Liver (tissue), 9 donors: ENCODE data around the gene KLF13. TPM values are rescaled to one million over a fixed set of nuclear protein-coding genes. Genes with fewer than 3 reads are reported as not detected.
A peak's percentile ranks its signal among the peaks of the same experiment; 100 is the strongest.

Experiments
- DNase-seq: peaks from one replicate; pipeline ENCODE4 v3.0.0-alpha.2; 2017; ENCODE audit warnings: low spot score
- H3K27ac ChIP-seq, 2 donors: one replicate each; pipeline ENCODE4 v1.7.0; 2013; ENCODE audit warnings: inconsistent platforms in 2 of 2, low read length in 2 of 2, control low read depth in 1 of 2, low read depth in 1 of 2, mild to moderate bottlenecking in 1 of 2
- H3K27me3 ChIP-seq, 4 donors: one replicate each; pipeline versions ENCODE4 v1.6.1 to v1.7.0; 2013; ENCODE audit warnings: low read length in 3 of 4, inconsistent platforms in 1 of 4, mild to moderate bottlenecking in 1 of 4, moderate library complexity in 1 of 4; ENCODE audit not compliant: control insufficient read depth in 4 of 4, insufficient read depth in 4 of 4
- H3K36me3 ChIP-seq, 4 donors: one replicate each; pipeline versions ENCODE4 v1.6.1 to v1.7.0; 2013; ENCODE audit warnings: low read length in 3 of 4, mild to moderate bottlenecking in 3 of 4, low read depth in 1 of 4, moderate library complexity in 1 of 4; ENCODE audit not compliant: control insufficient read depth in 4 of 4, insufficient read depth in 3 of 4
- H3K4me1 ChIP-seq, 4 donors: one replicate each; pipeline versions ENCODE4 v1.6.1 to v1.7.0; 2013; ENCODE audit warnings: low read length in 3 of 4, mild to moderate bottlenecking in 3 of 4, moderate library complexity in 1 of 4; ENCODE audit not compliant: control insufficient read depth in 4 of 4, insufficient read depth in 4 of 4
- H3K4me3 ChIP-seq, 3 donors: one replicate each; pipeline versions ENCODE4 v1.6.1 to v1.7.0; 2013; ENCODE audit warnings: low read length in 3 of 3, control low read depth in 1 of 3, low read depth in 1 of 3, mild to moderate bottlenecking in 1 of 3
- H3K9ac ChIP-seq, 2 donors: one replicate each; pipeline ENCODE4 v1.7.0; 2013; ENCODE audit warnings: low read length in 2 of 2, mild to moderate bottlenecking in 2 of 2, moderate library complexity in 2 of 2, control low read depth in 1 of 2, low read depth in 1 of 2
- H3K9me3 ChIP-seq, 4 donors: one replicate each; pipeline versions ENCODE4 v1.6.1 to v1.7.0; 2013; ENCODE audit warnings: low read length in 3 of 4; ENCODE audit not compliant: control insufficient read depth in 4 of 4
- CTCF ChIP-seq: fragments of 150-350 bp; IDR thresholded peaks from 2 replicates; pipeline ENCODE4 v1.5.1; 2017; ENCODE audit warnings: improper control_type of control experiment, low read depth, low read length; ENCODE audit not compliant: missing input control
- EGR1 ChIP-seq, 2 donors: IDR thresholded peaks; 2 replicates each; pipeline ENCODE4 v1.6.1; 2016 to 2018; ENCODE audit warnings: antibody characterized with exemption in 2 of 2, low read depth in 2 of 2
- FOXA1 ChIP-seq: IDR thresholded peaks from 2 replicates; pipeline ENCODE4 v1.6.1; 2016; ENCODE audit warnings: antibody characterized with exemption
- FOXA2 ChIP-seq: IDR thresholded peaks from 2 replicates; pipeline ENCODE4 v1.6.1; 2016; ENCODE audit warnings: antibody characterized with exemption
- GABPA ChIP-seq, 2 donors: IDR thresholded peaks in 1 of 2; conservative IDR thresholded peaks in 1 of 2; 2 replicates each; pipeline ENCODE4 v1.6.1; 2016; ENCODE audit warnings: antibody characterized with exemption in 2 of 2, mild to moderate bottlenecking in 1 of 2, moderate library complexity in 1 of 2
- HNF4A ChIP-seq, 2 donors: conservative IDR thresholded peaks; 2 replicates each; pipeline ENCODE4 v1.6.1; 2016; ENCODE audit warnings: antibody characterized with exemption in 2 of 2, mild to moderate bottlenecking in 2 of 2
- HNF4G ChIP-seq: IDR thresholded peaks from 2 replicates; pipeline ENCODE4 v1.6.1; 2016; ENCODE audit warnings: antibody characterized with exemption
- JUND ChIP-seq, 2 donors: IDR thresholded peaks; 2 replicates each; pipeline ENCODE4 v1.6.1; 2016; ENCODE audit warnings: antibody characterized with exemption in 2 of 2
- NR2F2 ChIP-seq: IDR thresholded peaks from 2 replicates; pipeline ENCODE4 v1.6.1; 2016; ENCODE audit warnings: antibody characterized with exemption
- RAD21 ChIP-seq, 2 donors: IDR thresholded peaks; 2 replicates each; pipeline ENCODE4 v1.6.1; 2016; ENCODE audit warnings: antibody characterized with exemption in 2 of 2, mild to moderate bottlenecking in 2 of 2
- REST ChIP-seq: IDR thresholded peaks from 2 replicates; pipeline ENCODE4 v1.6.1; 2016; ENCODE audit warnings: antibody characterized with exemption, mild to moderate bottlenecking
- RXRA ChIP-seq, 2 donors: IDR thresholded peaks; 2 replicates each; pipeline ENCODE4 v1.6.1; 2017 to 2018; ENCODE audit warnings: antibody characterized with exemption in 2 of 2, mild to moderate bottlenecking in 1 of 2
- SP1 ChIP-seq: IDR thresholded peaks from 2 replicates; pipeline ENCODE4 v1.6.1; 2018; ENCODE audit warnings: antibody characterized with exemption, mild to moderate bottlenecking
- TAF1 ChIP-seq: conservative IDR thresholded peaks from 2 replicates; pipeline ENCODE4 v1.6.1; 2016; ENCODE audit warnings: antibody characterized with exemption, mild to moderate bottlenecking
- YY1 ChIP-seq: IDR thresholded peaks from 2 replicates; pipeline ENCODE4 v1.6.1; 2016; ENCODE audit warnings: antibody characterized with exemption, mild to moderate bottlenecking
- ZBTB33 ChIP-seq: IDR thresholded peaks from 2 replicates; pipeline ENCODE4 v1.6.1; 2016; ENCODE audit warnings: antibody characterized with exemption
- WGBS: extraction: QIAGEN DNeasy Blood & Tissue Kit; methylation state at CpG from one replicate; pipeline ENCODE4 v1.1.7; 2013; 5-methylcytosine and 5-hydroxymethylcytosine counted together
- polyA plus RNA-seq, 2 donors: library from polyadenylated mRNA; stranded (reverse) in 1 of 2; unstranded in 1 of 2; fragments of 200-250 nt in 1 of 2; fragments of >200 nt in 1 of 2; fragmentation: Nextera tagmentation in 1 of 2; extraction: Ambion mirVana in 1 of 2; gene quantifications; one replicate each; pipeline versions ENCODE4 v1.2.1 to v1.2.3, GENCODE V29; 2013 to 2015
- total RNA-seq, 2 donors: library from RNA; depleted of rRNA; stranded (reverse); fragments of >200 nt; gene quantifications; one replicate each; pipeline ENCODE4 v1.2.3, GENCODE V29; 2014
- TF ChIP-seq, protein P1 (sequence below): IDR thresholded peaks from 2 replicates; pipeline ENCODE4 v1.6.1; 2016; ENCODE audit warnings: antibody characterized with exemption
- TF ChIP-seq, protein P2 (sequence below): IDR thresholded peaks from 2 replicates; pipeline ENCODE4 v1.6.1; 2016; ENCODE audit warnings: antibody characterized with exemption
- donor health status: healthy.
- donor health status: healthy.
- donor health status: healthy.
- donor health status: healthy.
- donor health status: healthy.

Gene KLF13
- total and polyA plus RNA-seq, 4 donors: 17.4 to 77.1 (median 57.5) TPM

DNA sequence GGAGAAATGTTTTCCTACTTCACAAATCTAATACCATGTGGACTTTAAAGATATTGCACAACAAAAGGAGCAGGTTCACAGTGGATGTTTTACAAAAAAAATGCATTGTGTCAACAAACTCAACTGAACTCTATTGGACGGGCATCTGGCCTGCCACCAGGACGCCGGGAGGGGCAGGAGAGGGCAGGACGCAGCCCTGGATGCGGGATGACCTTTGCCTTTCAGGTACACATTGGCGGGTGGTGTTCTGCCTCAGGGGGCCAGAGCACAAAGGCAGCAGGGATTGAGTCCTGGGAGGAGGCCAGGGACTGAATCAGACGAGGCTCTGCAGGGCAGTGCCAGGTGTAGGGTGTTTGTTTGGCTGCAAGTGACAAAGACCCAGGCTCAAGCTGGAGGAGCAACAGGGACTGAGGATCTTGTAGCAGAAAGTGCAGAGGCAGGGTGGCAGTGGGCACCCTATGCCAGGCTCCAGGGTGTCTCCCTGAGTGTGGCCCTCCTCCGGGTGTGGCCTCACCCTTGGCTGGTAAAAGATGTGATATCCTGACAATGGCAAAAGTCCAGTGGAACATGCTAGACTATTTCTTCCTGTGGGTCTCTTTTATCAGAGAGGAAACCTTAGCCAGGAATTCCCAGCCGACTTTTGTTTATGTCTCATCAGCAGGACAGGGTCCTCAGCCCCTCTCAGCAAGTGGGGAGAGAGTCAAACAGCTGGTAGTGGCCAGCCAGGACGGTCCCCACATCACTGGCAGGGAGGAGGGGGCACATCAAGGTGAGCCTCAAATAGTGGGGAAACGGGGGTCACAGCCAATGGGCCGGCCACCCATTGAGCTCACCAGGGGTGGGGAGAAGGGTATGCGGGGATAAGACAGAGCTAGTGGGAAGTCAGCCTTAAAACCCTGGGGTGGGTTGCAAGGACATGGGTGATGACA lies 29.7 kb upstream of the KLF13 start:
- peak; percentile 92 for TF ChIP-seq YY1
- TF ChIP-seq REST: peak; percentile 87
- peak; percentile 94 to 95 for TF ChIP-seq HNF4A (conservative IDR thresholded peaks at IDR 0.05)
- peak; percentile 98 for TF ChIP-seq FOXA1
- peak; percentile 99 to 100 for TF ChIP-seq RXRA (IDR thresholded peaks at IDR 0.05)
- peak in 1 of 2 donors; percentile 66 for TF ChIP-seq GABPA (IDR thresholded peaks at IDR 0.05 in 1 of 2, conservative IDR thresholded peaks at IDR 0.05 in 1 of 2)
- TF ChIP-seq, protein P1, sequence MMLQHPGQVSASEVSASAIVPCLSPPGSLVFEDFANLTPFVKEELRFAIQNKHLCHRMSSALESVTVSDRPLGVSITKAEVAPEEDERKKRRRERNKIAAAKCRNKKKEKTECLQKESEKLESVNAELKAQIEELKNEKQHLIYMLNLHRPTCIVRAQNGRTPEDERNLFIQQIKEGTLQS: no peak
- TF ChIP-seq EGR1 (IDR thresholded peaks at IDR 0.05; ENCODE audit: low read depth in 2 of 2): peak in 1 of 2 donors; percentile 73
- peak; percentile 62 to 87 for TF ChIP-seq JUND (IDR thresholded peaks at IDR 0.05)
- peak; percentile 95 for TF ChIP-seq ZBTB33
- TF ChIP-seq, protein P2, sequence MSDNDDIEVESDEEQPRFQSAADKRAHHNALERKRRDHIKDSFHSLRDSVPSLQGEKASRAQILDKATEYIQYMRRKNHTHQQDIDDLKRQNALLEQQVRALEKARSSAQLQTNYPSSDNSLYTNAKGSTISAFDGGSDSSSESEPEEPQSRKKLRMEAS: peak; percentile 97
- peak; percentile 88 for TF ChIP-seq HNF4G
- peak; percentile 69 to 79 for TF ChIP-seq RAD21 (IDR thresholded peaks at IDR 0.05)
- TF ChIP-seq CTCF: peak; percentile 31
- peak; percentile 99 for TF ChIP-seq SP1
- TF ChIP-seq TAF1: no peak
- TF ChIP-seq FOXA2: peak; percentile 96
- TF ChIP-seq NR2F2: peak; percentile 96
- H3K9ac ChIP-seq: peak overlapping the region in 1 of 2 donors; percentile 57
- peak overlapping the region; percentile 67 to 83 for H3K27ac ChIP-seq
- H3K36me3 ChIP-seq: no peaks in the 10 kb centered on the region
- H3K27me3 ChIP-seq: no peaks in the 10 kb centered on the region
- DNase-seq: peak; percentile 76
- WGBS: 36% methylated on average over 13 of the region's 13 CpGs
- no peaks in the 10 kb centered on the region for H3K9me3 ChIP-seq
- H3K4me3 ChIP-seq: no peak overlapping the region
- H3K4me1 ChIP-seq: peaks cover 17 to 50% (median 41%) of the 10 kb centered on the region in 4 donors
